HG03439 (cell line): Measurements from ENCODE around the gene AFG3L2.

Source experiments
- ATAC-seq: cut with Tn5 transposase; IDR thresholded peaks from one replicate; pipeline ENCODE4 v1.9.1; 2021; ENCODE audit warnings: mild to moderate bottlenecking, moderate library complexity; ENCODE audit not compliant: unreplicated experiment

AFG3L2 gene

GRCh38 chr18:12327510-12328178 is 49.4 kb downstream of the AFG3L2 start:
- peak; percentile 64 for ATAC-seq

DNA sequence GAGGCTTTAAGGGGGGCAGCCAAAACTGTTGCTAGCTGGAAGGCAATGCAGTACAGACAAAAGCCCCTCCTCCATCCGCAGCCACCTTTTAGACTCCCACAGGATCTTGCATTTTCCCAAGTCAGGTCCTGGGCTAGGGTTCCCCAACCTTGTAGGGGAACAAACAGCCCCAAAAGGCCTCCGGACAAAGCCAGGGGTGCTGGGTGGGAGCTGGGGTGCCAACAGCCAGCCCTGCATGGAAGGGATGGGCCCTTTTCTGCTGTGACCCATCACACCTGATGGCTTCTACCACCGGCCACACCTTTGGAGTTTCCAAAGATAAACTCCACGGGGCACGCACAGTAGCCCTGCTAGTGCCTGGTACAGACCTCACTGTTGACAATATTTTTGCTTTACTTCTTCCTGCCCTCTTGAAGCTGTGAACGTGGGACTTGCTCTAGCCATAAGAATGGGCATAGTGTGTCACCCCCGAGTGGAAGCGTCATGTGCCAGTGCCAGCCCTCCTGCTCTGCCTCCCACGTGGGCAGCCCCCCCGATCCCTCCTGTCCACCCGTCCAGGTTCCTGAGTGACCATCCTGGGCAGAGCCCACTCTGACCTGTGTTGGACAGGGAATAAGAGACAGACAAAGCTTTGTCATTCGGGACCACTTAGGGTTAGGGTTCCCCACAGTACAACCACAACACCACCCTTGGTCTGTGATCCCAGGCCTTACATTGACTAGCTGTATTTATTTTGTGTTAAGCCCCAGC is 50.1 kb downstream of the AFG3L2 start:
- ATAC-seq = no peak

DNA sequence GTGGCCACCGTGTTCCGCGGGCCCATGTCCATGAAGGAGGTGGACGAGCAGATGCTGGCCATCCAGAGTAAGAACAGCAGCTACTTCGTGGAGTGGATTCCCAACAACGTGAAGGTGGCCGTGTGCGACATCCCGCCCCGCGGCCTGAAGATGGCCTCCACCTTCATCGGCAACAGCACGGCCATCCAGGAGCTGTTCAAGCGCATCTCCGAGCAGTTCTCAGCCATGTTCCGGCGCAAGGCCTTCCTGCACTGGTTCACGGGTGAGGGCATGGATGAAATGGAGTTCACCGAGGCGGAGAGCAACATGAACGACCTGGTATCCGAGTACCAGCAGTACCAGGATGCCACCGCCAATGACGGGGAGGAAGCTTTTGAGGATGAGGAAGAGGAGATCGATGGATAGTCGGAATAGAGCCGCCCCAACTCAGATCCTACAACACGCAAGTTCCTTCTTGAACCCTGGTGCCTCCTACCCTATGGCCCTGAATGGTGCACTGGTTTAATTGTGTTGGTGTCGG is 51.2 kb downstream of the AFG3L2 start:
- ATAC-seq = no peak

DNA sequence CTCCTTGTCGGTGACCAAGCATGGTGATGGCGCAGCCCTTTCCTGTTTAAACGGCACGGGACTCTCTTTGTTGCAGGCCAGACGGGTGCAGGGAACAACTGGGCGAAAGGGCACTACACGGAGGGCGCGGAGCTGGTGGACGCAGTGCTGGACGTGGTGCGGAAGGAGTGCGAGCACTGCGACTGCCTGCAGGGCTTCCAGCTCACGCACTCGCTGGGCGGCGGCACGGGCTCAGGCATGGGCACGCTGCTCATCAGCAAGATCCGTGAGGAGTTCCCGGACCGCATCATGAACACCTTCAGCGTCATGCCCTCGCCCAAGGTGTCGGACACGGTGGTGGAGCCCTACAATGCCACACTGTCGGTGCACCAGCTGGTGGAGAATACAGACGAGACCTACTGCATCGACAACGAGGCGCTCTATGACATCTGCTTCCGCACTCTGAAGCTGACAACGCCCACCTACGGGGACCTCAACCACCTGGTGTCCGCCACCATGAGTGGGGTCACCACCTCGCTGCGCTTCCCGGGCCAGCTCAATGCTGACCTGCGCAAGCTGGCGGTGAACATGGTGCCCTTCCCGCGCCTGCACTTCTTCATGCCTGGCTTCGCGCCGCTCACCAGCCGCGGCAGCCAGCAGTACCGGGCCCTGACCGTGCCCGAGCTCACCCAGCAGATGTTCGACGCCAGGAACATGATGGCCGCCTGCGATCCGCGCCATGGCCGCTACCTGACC is 51.9 kb downstream of the AFG3L2 start:
- no peak for ATAC-seq

GRCh38 chr18:12321333-12321732 is 55.7 kb downstream of the AFG3L2 start:
- ATAC-seq = peak; percentile 67

DNA sequence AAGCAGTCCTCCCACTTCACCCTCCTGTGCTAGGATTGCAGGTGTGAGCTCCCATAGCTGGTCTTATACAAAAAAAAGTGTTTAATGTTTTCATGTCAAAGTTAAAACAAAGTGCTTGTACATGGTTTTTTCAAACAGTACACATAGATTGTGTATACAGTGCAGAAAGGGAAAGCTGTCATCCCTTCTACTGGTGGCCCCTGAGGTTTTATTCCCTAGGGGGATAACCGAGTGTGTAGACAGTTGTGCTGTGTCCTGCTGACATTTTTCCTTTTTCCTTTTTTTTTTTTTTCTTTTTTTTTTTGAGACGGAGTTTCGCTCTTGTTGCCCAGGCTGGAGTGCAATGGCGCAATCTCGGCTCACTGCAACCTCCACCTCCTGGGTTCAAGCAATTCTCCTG is 58.2 kb downstream of the AFG3L2 start:
- ATAC-seq = no peak

GRCh38 chr18:12318334-12318697 is 58.7 kb downstream of the AFG3L2 start:
- ATAC-seq = no peak

DNA sequence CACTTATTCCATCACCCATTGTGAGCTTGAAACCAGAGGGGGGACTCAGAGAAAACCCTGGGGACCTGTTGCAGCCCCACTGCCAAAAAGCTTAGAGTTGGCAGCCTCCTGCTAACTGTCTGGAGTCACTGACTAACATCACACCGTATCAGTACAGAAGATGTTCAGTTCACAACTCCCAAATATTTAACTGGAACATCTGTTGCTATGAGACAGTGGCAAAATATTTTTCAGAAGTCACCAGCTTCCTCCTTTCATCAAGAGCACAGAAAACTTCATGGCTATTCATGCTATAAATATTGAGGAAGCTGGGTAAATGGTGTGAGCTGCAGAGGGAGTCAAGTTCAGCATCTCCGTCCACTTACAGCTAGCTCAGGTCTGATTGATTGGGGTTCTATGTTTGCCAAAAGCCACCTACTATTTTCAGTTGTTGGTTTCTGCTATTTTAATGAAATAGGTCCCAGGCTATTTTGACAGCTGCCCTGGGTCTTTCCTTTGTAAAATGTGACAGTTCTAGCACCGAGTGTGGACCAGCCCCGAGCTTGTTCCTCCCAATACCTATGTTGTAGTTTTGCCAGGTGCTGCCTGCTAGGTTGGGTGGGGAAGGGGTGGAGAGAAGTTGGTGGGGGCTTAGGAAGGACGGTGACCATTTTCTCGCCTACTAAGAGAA is 59.2 kb downstream of the AFG3L2 start:
- no peak for ATAC-seq

DNA sequence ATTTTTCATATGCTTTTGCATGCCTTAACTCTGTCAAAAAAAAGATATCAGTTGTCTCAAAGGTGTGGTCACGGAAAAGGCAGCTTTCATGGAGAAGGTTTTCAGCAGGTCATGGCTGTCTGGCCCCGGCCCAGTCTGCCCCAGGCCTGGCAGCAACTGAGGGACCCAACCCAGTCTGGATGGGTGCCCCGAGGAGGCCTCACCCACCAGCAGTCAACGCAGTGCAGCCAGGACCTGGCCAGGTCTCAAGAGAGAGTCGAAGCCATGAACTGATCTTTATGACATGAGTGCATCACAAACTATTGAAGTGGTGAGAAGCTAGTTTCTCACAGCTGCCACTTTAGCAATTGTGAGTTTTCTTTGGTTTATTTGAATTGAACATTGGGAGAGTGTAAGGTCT is 61.1 kb downstream of the AFG3L2 start:
- ATAC-seq = no peak

- ATAC-seq = no peak
Observed at GRCh38 chr18:12315490-12315889, 61.5 kb downstream of the AFG3L2 start.

- no peak for ATAC-seq
Observed at GRCh38 chr18:12314591-12315305, 62.3 kb downstream of the AFG3L2 start.

GRCh38 chr18:12313530-12314245 is 63.3 kb downstream of the AFG3L2 start:
- no peak for ATAC-seq

GRCh38 chr18:12312976-12313375 is 64.1 kb downstream of the AFG3L2 start:
- no peak for ATAC-seq

DNA sequence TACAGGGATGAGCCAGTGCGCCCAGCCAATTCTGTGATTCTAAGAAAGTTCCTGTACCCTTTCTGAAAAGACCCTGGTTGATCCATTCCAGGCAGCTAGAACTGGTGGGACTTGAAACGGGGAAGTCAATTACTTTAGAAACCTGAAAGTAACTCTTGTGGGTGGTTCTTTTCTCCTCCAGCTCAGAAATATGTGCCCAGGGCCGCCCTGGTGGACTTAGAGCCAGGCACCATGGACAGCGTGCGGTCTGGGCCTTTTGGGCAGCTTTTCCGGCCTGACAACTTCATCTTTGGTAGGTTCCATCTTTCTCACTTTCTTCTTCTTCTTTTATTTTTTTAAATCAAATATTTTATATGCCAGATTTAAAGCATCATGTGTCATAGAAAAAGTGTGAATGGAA is 66.3 kb downstream of the AFG3L2 start:
- ATAC-seq = no peak

GRCh38 chr18:12309683-12310198 is 67.3 kb downstream of the AFG3L2 start:
- ATAC-seq = no peak

DNA sequence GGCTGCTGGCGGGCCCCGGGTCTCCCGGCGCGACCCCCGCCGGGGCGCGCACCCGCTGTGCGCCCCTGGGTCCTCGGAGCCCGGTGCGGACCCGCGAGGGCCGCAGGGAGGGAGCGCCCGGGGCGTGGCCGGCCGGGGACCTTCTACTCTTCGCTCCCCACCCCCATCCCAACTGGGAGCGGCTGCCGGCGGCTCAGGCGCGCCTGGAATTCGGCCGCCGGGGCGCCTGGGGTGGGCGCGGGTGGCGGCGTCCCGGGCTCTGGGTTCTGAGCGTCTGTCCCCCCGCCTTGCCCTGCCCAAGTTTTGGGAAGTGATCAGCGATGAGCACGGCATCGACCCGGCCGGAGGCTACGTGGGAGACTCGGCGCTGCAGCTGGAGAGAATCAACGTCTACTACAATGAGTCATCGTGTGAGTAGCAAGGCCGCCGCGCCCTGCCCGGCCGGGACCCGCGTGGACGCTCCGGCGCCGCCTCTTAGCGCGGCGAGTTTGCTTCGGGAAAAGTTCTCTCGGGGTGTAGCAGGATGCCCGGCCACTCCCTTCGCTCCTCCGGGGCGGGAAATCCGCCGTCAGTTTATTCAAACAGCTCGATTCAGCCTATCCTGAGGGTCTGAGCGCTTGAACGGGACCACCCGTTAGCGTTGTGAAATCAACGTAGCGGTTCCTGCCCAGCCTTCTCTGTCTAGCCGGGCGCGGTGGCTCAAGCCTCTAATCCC is 68.5 kb downstream of the AFG3L2 start:
- ATAC-seq = peak; percentile 57

DNA sequence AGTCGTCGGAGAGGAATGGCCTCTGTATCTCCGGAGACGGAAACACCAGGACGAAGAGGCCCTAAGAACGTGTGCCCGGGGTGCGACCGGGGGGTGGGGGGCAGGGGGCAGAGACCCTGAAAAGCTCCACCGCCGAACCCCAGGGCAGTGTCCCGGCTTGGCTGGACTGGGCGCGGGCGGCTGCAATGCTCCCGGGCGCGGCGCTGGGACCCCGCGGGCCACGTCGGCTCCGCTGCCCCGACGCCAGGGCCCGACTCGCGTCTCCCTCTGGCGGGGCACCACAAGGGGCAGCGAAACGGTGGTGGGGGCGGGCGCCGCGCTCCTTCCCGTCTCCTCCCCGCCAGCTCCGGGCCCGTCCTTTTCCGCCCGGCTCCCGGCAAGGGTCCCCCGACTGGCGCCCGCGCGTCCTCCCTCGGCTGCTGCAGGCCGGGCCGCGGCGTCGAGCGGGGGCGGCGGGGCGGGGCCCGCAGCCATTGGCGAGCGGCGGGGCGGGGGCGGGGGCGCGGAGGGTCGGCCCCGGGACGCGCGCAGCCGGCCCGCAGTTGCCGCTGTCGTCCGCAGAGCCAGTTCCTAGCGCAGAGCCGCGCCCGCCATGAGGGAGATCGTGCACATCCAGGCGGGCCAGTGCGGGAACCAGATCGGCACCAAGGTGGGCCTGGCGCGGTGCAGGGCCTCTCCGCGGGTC is 69.2 kb downstream of the AFG3L2 start, which contains the start of gene TUBB6:
Gene TUBB6, plus strand, starts transcription at position 541 of the 685 bp plus-strand sequence. Its CDS starts 52 bp downstream, at position 593.
- ATAC-seq = peak; percentile 63
